ENCODE data around the gene SLCO1A2. TPM values are rescaled to one million over a fixed set of nuclear protein-coding genes. Genes with fewer than 3 reads are reported as not detected.
A peak's percentile ranks its signal among the peaks of the same experiment; 100 is the strongest.
"Not testable (repeated sequence)": the region's sequence is repeated elsewhere in the genome, so short reads cannot be mapped to it uniquely, and the experiment has no call there.

Gene SLCO1A2
- under 1 TPM in 1 of 2 donors, not detected in 1; 0.03 TPM for total RNA-seq
- polyA plus RNA-seq (ENCODE audit: insufficient read length in 6 of 6), result under 1 TPM; 0.08 to 0.51 (median 0.28) TPM
- long read RNA-seq, donor 1, result 0 reads
- long read RNA-seq, donor 2, result 0 reads
- long read RNA-seq, donor 3, result 0 reads
- long read RNA-seq, donor 4, result 0 reads
- long read RNA-seq, donor 5, result 0 reads
- long read RNA-seq, donor 6, result 0 reads
- long read RNA-seq, donor 7, result 0 reads
- long read RNA-seq, donor 8, result 0 reads
- long read RNA-seq, donor 9, result 0 reads
- long read RNA-seq, donor 10, result 0 reads
- long read RNA-seq, donor 11, result 0 reads
- long read RNA-seq, donor 12, result 0 reads

GRCh38 chr12:21334771-21335325 is at the start of gene SLCO1A2:
TSS of gene SLCO1A2 (minus strand) at chr12:21334917. CDS start at chr12:21334647, 270 bp downstream.
- DNase-seq (no peak), ATAC-seq (peak; percentile 75)
- Histone ChIP-seq H3K27me3 (no peaks in the 10 kb centered on the region), H3K9me3 (peaks cover 0 to 23% of the 10 kb centered on the region in 2 donors), H3K27ac (no peak within 1 kb of the TSS), H3K4me3 (no peak within 1 kb of the TSS), H3K4me1 (no peaks in the 10 kb centered on the region), H3K36me3 (no peaks in the 10 kb centered on the region)
- TF ChIP-seq CTCF (IDR thresholded peaks at IDR 0.05), result no peak
- intact Hi-C loops (cut with DNase I), result no loop called here

- H3K36me3 ChIP-seq, result no peaks in the 10 kb centered on the region
- H3K27me3 ChIP-seq, result no peaks in the 10 kb centered on the region
- TF ChIP-seq CTCF (IDR thresholded peaks at IDR 0.05), result no peak
- DNase-seq (no peak), ATAC-seq (no peak)
- no peaks in the 10 kb centered on the region for H3K9me3 ChIP-seq
- no peak overlapping the region for H3K4me3 ChIP-seq
- intact Hi-C loops (cut with DNase I), result no loop called here
- H3K4me1 ChIP-seq, result no peaks in the 10 kb centered on the region
- no peak overlapping the region for H3K27ac ChIP-seq
These were observed 49.5 kb upstream of the SLCO1A2 start for GRCh38 chr12:21384261-21384660.

- ATAC-seq; H3K27me3 ChIP-seq; H3K27ac ChIP-seq; H3K4me1 ChIP-seq; DNase-seq; H3K4me3 ChIP-seq; H3K9me3 ChIP-seq; H3K36me3 ChIP-seq; intact Hi-C loops (cut with DNase I): not testable (repeated sequence)
These were observed 46.6 kb upstream of the SLCO1A2 start for GRCh38 chr12:21381320-21381719.

- Histone ChIP-seq H3K4me3 (no peak overlapping the region), H3K27ac (no peak overlapping the region), H3K27me3 (no peaks in the 10 kb centered on the region), H3K4me1 (no peaks in the 10 kb centered on the region), H3K36me3 (no peaks in the 10 kb centered on the region), H3K9me3 (no peaks in the 10 kb centered on the region)
- intact Hi-C loops (cut with DNase I), result no loop called here
- TF ChIP-seq CTCF (IDR thresholded peaks at IDR 0.05), result no peak
- ATAC-seq (no peak), DNase-seq (no peak)
These were observed 44.5 kb upstream of the SLCO1A2 start for GRCh38 chr12:21379218-21379617.

GRCh38 chr12:21372602-21373001 is 37.9 kb upstream of the SLCO1A2 start, which contains the start of gene IAPP:
TSS of gene IAPP (plus strand) at chr12:21372902. CDS start at chr12:21373352, 450 bp downstream.
- no peaks in the 10 kb centered on the region for H3K4me1 ChIP-seq
- H3K9me3 ChIP-seq, result no peaks in the 10 kb centered on the region
- intact Hi-C loops (cut with DNase I), result no loop called here
- TF ChIP-seq CTCF (IDR thresholded peaks at IDR 0.05), result no peak
- DNase-seq, result no peak
- H3K4me3 ChIP-seq, result no peak within 1 kb of the TSS
- H3K27ac ChIP-seq, result no peak within 1 kb of the TSS
- ATAC-seq, result no peak
- no peaks in the 10 kb centered on the region for H3K36me3 ChIP-seq
- no peaks in the 10 kb centered on the region for H3K27me3 ChIP-seq
